Lower leg skin (tissue), 3 donors: ENCODE results near the gene NPAS2.

ENCODE experiments used
- CTCF ChIP-seq, 3 donors: fragments of 450-650 bp; IDR thresholded peaks; one replicate each; pipeline ENCODE4 v1.5.1; 2016; ENCODE audit warnings: antibody characterized with exemption in 3 of 3, mild to moderate bottlenecking in 3 of 3, moderate library complexity in 2 of 3
- POLR2A ChIP-seq, 2 donors: fragments of 450-650 bp; IDR thresholded peaks; one replicate each; pipeline ENCODE4 v1.6.1; 2016 to 2017; ENCODE audit warnings: antibody characterized with exemption in 2 of 2, mild to moderate bottlenecking in 1 of 2, moderate library complexity in 1 of 2

- TF ChIP-seq CTCF (IDR thresholded peaks at IDR 0.05) = no peak
- no peak for TF ChIP-seq POLR2A (IDR thresholded peaks at IDR 0.05)
Observed at GRCh38 chr2:101003278-101003775, 183.4 kb downstream of the NPAS2 start.
